HCEC 1CT (cell line): ENCODE measurements around the gene FAM229B.

Source experiments
- DNase-seq: peaks from one replicate; pipeline ENCODE4 v3.0.0-alpha.2; 2017

Gene FAM229B

DNA sequence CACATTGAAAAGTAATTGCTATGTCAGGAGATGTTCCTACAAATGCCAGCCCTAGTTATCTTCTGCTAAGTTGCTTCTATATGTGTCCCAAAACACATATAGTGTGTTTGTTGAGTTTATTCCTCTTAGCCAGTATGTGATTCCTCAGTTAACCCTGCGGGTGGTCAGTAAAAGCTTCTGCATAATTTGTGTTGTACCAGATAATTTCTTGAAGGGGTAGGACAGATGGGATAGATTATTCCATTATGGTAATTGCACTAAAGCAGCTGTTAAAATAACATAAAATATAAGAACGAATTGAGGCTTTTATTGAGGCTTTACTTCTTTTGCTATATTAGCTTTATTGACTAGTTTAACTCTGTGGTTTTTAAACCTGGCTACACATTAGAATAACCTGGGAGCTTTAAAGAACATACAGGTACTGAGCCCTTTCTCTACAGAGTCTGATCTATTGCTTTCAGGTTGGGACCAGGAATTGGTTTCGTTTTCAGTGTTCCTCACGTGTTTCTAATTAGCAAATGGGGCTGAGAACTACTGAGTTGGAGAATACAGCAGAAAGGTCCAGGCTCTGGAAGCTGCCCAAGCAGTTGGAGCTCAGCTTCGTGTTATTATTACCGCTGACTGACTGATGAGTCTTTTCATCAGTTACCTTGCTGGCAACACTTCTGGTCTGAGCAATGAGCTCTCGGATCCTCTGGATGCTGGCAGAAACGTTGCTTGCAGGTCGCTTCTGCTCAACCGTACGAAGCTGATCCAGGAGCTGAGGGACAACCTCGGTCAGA, 56.9 kb downstream of the FAM229B start:
- DNase-seq = no peak

DNA sequence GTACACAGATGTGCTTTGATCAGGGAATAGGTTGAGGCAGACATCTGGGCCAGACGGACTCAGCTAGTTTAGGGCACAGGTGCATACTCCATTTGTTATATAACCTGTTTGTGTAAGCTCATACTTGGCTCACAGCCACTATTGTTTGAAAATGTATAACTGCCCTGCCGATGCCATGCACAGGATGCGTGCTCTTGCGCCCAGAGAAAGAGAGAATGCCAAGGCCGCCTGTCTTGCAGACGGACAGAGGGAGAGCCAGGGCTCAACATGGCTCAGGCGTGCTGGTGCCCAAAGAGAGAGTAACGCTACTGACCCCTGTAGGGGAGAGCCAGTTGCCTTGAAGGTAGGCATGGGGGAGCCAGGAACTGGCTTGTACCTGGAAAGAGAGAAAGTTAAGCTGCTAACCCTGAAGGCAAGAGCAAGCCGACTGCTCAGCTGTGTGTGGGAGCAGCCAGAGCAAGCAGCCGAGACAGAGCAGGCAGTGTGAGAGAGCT, 57.7 kb downstream of the FAM229B start:
- no peak for DNase-seq

DNA sequence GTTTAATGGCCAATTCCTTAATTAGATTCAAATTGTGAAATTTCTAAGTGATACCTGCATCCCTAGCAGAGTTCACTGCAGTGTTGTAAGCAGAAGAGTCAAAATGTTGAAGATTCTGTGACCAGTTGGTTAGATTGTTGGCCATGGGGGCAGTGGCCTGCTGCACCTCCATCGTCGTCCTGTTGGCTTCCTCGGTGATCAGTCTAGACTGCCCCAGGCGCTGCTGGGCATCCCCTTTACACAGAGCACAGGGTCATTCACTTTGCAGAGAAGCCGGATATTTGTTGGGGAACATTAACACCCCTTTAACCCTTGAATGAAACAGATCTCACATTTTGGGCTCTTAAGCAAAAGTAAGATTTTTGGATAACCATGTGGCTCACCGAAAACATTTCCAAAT, 60.7 kb downstream of the FAM229B start:
- DNase-seq = no peak

DNA sequence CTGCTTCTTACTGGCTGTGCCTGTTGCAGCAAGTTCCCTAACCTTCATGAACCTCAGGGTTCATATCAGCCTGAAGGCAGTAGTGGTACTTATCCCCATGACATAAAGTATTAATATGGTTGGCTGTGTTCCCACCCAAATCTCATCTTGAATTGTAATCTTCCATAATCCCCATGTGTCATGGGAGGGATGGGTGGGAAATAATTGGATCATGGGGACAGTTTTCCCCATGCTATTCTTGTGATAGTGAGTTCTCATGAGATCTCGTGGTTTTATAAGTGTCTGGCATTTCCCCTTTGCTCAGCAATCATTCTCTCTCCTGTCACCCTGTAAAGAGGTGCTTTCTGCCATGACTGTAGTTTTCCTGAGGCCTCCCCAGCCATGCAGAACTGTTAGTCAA, 61.8 kb downstream of the FAM229B start:
- DNase-seq = no peak

DNA sequence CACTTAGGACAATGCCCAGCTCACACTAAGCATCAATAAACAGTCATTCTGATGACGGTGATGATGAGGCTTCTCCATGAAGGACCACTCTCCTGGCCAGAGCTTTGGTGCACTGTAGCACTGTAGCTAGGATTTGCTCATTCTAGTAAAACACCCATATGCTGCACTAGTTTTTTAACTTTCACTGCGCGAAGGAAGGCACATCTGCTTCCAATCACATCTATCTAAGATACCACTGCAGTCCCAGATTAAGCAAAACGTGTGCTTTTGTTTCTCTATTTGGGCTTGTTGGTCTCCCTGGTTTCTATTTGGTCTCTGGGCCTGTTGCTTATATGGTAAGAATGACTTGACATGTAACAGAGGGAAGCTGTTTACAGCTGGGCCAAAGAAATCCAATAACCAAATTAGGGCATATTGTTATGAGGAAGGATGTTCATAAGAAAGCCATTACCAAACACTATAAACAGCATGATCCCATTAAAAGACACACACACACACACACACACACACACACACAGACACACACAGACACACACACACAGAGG, 62.4 kb downstream of the FAM229B start:
- peak; percentile 58 for DNase-seq

DNA sequence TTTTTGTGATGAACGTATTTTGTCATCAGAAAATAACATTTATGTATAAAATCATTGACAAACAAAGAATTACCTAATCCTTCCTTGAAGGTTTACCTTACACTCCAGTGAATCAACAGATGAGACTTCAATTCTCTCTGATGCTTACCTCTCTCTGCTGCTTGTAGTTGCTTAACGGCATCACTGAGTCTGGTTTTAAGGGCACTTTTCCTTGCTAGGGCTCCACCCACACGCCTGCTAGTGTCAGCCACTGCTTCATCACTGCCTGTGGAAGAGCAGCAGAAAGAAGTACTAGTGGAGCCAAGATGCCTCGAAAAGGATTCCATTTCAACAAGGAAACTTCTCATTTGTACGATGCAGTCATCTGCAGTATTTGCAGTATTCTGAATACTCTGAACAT, 63.0 kb downstream of the FAM229B start:
- DNase-seq = peak; percentile 30
